Cortex of kidney (tissue), 1 donor: ENCODE results near the gene NME4.

Source experiments
- DNase-seq: peaks from one replicate; lab custom pipeline; 2025; lab: John Stamatoyannopoulos, UW

The NME4 gene

DNA sequence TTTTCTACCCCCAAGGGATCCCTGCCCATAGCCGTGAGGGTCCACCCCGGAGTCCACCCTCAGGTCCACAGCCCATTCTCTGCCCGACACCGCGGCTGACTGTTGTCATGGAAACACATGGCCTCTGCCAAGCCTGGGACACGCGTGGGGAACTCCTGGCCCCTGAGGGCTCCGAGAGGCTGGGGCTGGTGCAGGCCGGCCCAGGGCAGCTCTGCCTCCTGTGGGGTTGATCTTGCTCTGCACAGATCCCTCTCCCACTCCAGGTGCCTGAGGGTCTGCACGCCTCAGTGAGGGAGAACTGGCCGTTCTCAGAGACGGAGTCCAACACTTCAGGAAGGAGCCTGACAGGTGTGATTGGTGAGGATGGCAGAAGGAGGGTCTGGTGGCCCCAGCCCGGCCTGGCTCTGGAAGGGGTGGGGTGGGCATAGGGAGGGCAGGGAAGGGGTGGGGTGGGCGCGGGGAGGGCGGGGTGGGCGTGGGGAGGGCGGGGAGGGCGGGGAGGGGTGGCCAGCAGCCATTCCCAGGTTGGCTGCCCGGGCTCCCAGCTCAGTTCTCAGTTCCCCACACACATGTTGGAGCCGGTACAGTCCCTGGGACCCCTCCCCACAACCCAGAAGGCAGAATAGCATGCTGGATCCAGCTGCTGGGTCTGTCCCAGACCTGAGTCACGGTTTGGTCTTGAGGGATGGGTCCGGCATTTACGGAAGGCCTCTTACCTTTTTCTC is 33.1 kb upstream of the NME4 start:
- DNase-seq, result no peak

DNA sequence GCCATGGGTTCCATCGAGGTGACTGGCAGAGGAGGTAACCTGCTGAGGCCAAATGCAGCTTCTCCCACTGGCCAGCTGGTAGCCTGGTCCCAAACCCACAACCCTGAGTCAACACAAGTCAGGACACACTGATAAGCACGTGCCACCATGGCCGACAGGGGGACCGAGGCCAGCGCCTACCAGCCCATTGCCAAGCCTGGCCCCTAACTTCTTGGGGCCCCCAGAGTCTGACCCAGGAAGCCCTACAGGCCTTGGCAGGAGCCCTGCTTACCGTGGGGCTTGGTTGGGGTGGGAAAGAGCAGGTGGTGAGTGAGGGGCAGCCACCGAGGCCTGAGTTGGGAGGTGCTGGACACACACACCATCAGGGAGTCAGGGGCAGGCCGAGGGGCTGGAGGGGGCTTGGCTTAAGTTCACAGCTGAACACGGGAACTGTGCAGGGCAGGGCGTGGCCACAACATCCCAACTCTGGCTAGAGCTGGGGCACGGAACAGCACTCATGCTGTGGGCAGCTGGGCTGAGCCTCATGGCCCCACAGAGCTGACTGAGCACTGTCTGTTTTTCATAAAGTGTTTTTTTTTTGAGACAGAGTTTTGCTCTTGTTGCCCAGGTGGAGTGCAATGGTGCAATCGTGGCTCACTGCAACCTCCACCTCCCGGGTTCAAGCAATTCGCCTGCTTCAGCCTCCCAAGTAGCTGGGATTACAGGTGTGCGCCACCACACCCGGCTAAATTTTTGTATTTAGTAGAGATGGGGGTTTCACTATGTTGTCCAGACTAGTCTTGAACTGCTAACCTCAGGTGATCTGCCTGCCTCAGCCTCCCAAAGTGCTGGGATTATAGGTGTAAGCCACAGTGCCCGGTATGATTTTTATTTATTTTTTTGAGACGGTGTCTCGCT is 32.2 kb upstream of the NME4 start:
- no peak for DNase-seq

- no peak for DNase-seq
Observed at GRCh38 chr16:366476-366875, 30.5 kb upstream of the NME4 start.

DNA sequence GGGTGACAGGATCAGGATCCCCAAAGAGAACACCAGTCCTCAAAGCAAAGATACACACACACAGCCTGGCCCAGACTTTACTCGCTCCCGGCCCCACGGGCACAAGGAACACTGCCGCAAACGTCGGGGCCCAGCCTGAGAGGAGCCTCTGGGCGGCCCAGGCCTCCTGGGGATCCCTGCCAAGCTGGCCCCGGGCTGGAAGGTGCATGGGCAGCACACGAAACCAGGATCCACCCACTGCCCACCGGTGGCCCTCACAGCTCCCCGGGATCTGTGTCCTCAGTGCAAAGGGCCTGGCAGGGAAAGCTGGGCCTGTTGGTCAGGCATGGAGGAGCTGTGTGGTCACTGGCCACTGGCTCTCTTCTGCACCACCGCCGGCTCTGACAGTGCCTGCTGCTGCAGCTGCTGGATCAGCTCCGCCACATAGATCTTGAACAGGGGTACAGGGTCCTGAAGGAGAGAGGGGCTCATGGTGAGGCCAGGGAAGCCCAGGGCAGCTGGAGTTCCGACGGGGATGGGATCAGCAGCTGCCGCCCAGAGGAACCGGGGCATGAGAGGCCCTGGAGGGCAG is 29.6 kb upstream of the NME4 start:
- DNase-seq, result no peak

DNA sequence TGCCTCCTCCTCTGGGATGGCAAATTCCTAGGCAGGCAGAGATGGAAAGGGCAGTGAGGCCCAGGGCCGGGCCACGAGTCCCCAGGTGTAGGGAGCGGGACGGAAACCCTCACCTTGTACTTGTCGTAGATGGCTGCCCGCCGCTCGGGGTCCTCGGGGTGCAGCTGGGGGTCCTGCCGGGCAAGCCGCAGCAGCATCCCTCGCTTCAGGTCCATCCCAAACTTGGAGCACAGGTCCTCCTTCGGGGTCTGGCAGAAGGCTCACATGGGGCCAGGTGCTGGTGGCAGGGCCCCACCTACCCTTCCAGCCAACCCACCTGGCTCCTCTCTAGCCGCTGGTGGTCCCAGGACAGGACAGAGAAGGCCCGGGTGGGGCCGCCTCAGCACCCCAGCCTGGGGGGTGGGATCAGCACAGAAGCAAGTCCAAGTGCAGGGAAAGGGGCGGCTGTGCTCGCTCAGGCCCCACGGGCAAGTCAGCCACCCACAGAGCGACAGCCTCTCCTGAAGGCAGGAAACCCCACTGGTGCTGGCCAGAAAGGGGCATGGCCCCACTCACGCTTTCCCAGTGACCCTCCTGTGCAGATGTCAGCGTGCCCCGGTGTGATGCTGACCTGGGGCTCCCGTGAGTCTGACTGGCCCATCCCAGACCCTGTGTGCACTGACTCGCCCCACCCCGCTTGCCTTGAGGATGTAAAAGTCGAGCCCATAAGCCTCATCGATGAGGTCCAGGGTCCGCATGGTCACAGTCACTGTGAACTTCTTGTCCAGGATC is 28.4 kb upstream of the NME4 start:
- DNase-seq, result no peak

- DNase-seq, result no peak
Observed at GRCh38 chr16:369275-369865, 27.6 kb upstream of the NME4 start.

- no peak for DNase-seq
Observed at GRCh38 chr16:369866-370436, 27.0 kb upstream of the NME4 start.

DNA sequence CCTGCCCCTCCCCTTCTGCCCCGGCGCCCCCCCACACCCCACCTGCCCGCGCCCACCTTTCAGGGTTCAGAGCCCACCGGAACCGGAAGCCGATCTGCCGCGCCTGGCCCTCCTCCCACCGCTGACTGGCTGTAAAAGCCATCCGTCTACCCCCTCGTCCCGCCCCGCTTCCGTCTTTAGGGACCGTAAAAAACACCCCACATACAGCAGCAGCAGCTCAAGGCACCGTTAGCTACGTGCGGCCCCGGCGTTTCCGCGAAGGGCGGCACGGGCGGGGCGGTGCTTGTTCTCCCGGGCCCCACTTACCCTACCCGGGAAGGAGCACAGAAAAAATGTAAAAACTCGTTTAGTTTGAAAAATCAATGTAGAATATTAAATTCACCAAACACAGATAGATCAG is 26.6 kb upstream of the NME4 start, which contains the start of gene MRPL28:
MRPL28 (minus strand) TSS at position 96 of the 400 bp plus-strand sequence. CDS start 320 bp downstream, outside the sequence.
- DNase-seq, result no peak

DNA sequence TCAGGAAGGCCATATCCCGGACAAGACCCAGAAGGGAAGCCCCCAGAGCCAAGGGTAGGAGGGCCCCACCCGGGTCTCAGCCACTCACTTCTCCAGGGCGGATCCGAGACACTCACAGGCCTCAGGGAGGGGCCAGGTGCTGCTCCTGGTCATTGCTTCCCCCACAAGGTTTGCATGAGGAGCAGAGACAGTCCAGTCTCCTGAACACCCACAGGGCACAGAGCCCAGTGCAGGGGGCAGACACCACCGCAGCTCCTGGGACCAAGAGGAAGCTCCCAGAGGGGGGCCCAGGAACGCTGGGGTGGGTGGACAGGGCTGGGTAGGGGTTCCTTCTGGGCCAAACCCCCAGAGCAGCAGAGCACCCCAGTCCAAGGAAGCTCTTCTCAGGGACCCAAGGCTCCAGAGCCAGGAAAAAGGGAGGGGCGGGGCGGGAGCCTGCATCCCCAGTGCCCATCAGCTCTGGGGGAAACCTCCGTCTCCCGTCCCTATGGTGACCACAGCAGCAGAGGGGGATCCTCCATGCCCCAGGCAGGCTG is 26.0 kb upstream of the NME4 start:
- no peak for DNase-seq

GRCh38 chr16:371515-372301 is 25.3 kb upstream of the NME4 start:
- DNase-seq, result no peak

DNA sequence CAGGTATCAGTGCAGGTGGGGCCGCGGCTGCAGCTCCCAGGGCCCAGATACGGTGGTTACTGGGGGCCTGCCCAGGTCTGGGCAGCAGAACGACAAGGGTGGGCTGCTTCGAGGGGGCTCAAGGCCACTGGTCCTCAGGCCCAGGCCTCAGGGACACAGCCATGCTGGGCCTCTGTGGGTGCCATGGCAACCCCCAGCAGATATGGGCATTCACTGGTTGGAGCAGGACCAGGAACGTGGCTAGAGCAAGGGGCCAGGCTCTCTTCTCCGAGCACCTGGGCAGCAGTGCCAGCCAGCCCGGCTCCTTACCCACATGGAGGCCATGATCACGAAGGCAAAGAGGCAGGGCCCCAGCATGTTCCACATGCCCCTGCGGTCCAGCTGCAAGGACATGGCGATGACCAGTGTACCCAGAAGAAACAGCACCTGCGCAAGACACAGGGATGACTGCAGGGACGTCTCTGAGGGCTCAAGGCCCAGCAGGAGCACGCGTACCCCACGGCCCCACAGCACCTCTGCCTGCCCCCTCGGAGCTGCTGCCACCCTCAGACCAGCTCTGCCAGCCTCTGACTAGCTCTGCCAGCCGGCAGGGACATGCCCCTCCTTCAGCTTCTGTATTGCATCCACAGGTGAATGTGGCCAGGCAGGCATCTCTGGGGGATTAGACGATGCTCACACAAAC is 24.6 kb upstream of the NME4 start:
- DNase-seq, result no peak

DNA sequence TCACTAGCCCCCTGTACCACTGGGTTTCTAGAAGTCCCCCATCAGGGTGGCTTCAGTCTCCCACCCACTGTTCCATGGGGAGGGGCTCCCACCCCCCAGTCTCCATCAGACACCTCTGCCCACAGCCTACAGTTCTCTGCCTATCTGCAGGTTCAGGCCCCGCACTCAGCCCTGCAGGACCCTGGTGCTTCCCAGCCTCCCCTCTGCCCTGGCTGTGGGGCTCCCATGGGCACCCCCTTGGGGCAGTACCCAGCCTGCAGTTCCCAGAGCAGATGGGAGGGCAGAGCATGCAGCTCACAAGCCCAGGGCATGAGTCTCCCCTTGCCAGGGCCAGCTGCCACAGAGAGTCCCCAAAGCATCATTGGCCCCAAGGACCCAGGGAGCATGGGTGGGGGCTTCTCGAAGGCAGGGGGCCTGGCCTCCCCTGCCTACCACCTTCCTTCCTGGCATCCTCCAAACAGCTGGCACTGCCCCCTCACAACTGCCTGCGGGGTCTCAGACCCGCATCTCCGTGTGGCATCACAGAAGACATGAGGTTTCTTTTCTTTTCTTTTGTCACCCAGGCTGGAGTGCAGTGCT is 23.9 kb upstream of the NME4 start:
- DNase-seq, result no peak

GRCh38 chr16:373848-374615 is 23.0 kb upstream of the NME4 start:
- no peak for DNase-seq

- DNase-seq, result no peak
Observed at GRCh38 chr16:374616-374926, 22.4 kb upstream of the NME4 start.

GRCh38 chr16:375212-375611 is 21.8 kb upstream of the NME4 start:
- DNase-seq, result no peak

DNA sequence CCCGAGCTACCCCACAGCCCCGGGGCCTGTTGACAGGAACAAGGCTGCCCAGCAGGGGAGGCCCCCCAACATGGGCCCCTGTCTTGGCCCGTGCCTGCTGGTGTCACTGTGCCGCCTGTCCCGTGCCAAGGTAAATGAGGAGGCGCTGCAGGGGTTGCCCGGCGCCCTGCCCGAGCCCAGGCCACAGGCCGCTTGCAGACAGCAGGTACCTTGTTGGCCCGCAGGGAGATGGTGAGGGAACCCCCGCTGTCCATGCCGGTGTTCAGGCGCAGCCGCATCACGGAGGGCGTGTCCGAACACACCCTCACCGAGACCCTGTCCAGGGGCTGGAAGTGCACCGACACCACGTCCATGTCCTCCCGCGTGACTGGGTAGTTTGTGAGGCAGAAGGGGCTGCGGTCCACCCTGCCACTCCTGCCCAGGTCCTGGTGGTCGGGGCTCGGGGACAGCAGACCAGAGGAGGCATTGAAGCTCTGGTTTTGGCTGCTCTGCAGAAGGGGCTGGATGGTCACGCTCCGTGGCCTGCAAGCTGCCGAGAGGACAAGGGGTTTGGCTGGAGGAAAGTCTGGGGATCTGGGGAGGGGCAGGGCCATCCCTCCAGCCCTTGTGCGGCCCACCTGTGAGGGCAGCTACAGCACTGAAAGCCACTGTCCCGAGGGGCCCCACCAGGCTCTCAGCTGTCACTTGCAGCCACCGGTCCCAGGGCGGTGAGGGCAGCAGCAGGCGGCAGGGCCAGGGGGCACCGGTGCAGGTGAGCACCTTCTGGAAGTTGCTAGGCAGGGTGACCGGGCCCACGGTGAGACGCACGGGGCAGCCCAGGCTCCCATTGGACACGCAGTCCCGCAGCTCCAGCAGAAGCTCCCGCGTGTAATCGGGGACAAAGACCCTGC is 20.8 kb upstream of the NME4 start:
- DNase-seq, result no peak

- DNase-seq, result no peak
Observed at GRCh38 chr16:376817-377418, 20.1 kb upstream of the NME4 start.
